Choroid plexus epithelial cell (primary cell): ENCODE measurements around the gene TMEM79.

Experiments
- DNase-seq: peaks from one replicate; pipeline ENCODE4 v3.0.0-alpha.2; 2010; ENCODE audit warnings: low read depth
- H3K4me3 ChIP-seq: 2 replicates; pipeline ENCODE4 v1.5.1; 2011; ENCODE audit warnings: low read depth, mild to moderate bottlenecking, control low read depth, low read length, moderate library complexity
- TF ChIP-seq, protein P1 (sequence below): conservative IDR thresholded peaks from 2 replicates; pipeline ENCODE4 v1.5.1; 2011; ENCODE audit warnings: low read depth, mild to moderate bottlenecking, control low read depth, inconsistent platforms, low read length, moderate library complexity

The TMEM79 gene

DNA sequence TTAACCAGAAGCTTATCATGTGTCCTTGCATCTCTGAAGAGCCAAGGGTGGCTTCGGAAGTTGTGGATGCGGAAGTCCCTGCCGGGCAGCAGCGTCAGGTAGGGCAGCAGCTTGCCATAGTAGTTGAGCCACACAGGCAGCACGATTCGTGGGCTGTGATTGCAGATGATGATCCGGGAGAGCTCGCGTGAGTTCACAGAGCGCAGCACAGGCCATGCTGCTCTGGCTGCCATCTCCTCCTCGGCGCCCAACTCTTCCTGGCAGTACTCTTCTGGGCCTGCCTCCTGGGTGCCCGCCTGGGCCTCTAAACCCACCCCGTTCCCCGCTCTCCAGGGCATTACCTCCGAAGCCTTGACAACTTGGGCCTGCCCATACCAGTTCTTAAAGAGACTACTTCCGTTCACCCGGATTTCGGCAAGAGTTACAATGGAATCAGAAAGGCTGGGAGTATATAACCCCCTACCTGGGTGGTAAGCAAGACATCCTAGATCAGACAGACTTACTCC lies 14.8 kb downstream of the TMEM79 start, which contains the start of gene VHLL:
TSS of gene VHLL (minus strand) at position 456 of the 506 bp plus-strand sequence. CDS start at position 338, 118 bp downstream.
- H3K4me3 ChIP-seq, result no peak within 1 kb of the TSS
- TF ChIP-seq, protein P1, sequence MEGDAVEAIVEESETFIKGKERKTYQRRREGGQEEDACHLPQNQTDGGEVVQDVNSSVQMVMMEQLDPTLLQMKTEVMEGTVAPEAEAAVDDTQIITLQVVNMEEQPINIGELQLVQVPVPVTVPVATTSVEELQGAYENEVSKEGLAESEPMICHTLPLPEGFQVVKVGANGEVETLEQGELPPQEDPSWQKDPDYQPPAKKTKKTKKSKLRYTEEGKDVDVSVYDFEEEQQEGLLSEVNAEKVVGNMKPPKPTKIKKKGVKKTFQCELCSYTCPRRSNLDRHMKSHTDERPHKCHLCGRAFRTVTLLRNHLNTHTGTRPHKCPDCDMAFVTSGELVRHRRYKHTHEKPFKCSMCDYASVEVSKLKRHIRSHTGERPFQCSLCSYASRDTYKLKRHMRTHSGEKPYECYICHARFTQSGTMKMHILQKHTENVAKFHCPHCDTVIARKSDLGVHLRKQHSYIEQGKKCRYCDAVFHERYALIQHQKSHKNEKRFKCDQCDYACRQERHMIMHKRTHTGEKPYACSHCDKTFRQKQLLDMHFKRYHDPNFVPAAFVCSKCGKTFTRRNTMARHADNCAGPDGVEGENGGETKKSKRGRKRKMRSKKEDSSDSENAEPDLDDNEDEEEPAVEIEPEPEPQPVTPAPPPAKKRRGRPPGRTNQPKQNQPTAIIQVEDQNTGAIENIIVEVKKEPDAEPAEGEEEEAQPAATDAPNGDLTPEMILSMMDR, result no peak
- DNase-seq, result no peak

DNA sequence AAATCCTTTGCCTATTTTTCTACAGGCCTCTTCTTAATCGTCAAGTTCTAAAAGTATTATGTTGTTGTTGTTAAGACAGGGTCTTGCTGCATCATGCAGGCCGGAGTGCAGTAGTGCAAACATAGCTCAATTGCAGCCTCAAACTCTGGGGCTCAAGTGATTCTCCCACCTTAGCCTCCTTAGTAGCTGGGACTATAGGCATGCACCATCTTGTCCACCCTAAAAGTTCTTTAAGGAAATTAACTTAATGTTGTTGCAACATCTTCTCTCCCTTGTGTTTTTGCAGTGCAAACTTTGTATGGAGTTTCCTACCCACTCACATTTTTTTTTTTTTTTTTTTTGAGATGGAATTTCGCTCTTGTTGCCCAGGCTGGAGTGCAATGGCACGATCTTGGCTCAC lies 19.1 kb downstream of the TMEM79 start:
- TF ChIP-seq, protein P1, result no peak
- no peak overlapping the region for H3K4me3 ChIP-seq
- no peak for DNase-seq

DNA sequence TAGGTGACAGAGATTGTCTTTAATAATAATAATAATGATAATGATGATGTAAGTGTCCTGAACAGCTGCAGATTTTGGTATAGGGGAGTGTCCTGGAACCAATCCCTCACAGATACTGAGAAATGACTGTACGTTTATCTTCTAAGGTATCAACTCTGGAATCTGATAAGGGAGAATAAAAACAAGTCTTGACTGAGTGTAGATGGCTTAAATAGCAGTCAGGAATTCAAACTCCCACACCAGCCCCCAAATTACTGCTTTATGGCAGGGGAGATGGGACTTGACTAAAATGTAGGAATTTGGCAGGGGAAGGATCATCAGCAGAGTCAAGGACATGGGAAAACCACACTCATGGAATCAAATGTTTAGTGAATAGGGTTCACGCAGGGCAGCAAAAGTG lies 21.1 kb downstream of the TMEM79 start:
- TF ChIP-seq, protein P1, result no peak
- no peak for DNase-seq

DNA sequence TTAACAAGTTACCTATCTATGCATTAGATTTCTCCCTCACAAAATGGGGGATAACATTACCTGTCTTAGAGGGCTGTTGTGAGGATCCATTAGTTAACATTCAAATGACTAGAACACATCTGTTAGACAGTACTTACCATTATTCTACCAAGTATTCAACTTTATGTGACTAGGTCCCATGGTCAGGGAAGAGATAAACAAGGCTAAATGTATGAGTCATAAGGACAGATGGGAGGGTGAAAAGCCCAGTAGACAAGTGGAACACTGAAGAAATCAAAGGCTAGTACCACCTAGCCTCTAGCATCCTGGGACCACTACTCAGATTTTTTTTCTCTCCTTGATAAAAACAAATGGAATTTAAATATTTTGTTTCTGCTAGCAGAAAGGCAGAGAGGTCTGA lies 24.0 kb downstream of the TMEM79 start:
- DNase-seq, result peak; percentile 70
- TF ChIP-seq, protein P1, result no peak
- H3K4me3 ChIP-seq, result no peak overlapping the region

More for the DNA sequence above, 21.1 kb downstream of the TMEM79 start:
- H3K4me3 ChIP-seq, result no peak overlapping the region

DNA sequence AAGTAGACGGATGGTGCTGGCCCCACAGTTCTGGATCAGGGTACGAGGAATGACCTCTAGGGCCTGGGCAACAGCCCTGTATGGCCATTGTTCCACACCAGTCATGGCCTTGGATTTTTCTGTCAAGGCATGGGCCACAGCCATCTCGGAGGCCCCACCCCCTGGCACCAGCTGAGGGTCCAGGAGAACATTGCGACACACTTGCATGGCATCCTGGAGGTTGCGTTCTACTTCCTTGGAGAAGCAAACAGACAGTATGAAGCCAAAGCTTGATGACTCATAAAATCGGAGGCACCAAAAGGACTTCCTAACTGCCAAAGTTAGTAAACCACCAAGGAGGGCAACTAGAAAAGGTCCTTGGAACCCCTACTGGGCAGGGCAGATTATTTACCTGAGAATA lies 26.8 kb downstream of the TMEM79 start:
- peak; percentile 44 for DNase-seq
- H3K4me3 ChIP-seq, result no peak overlapping the region
- TF ChIP-seq, protein P1, result no peak

DNA sequence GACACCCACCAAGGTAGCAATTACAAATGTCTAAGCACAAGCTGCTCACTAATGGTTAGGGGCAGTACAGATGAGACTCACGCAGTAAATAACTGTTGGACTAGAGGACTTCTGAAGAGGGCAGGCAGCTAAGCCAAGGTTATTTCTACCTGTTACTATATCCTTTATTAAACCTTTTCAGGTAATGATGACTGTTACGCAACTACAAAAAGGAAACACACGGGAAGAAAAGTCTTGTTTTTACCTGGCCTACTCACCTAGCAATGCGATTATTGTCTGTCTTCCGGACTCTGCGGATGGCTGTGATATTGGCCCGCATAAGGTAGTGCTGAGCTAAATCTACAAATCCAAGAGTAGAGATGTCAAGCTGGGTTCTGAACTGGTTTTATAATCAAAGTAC lies 32.8 kb downstream of the TMEM79 start:
- TF ChIP-seq, protein P1, result no peak
- DNase-seq, result no peak
- H3K4me3 ChIP-seq, result no peak overlapping the region

DNA sequence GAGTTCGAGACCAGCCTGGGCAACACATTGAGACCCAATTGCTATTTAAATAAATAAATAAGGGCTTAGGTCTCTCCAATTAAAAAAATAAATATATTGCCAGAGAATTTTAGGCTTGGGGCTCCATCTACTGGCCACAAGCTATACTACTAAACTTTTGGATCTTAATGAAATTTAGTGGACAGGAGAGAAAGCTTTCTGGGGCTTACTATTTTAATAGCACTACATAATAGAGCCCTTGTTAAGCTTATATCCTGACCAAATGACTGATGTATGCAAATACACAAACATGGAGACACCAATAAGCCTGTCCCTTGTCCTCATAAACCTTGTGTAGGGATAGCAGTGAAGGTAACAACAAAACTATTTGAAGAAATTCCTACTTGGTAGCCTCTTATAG lies 35.5 kb downstream of the TMEM79 start:
- peak; percentile 65 for DNase-seq
- H3K4me3 ChIP-seq, result no peak overlapping the region
- TF ChIP-seq, protein P1, result peak; percentile 63
